ENCODE results near the gene ADAMTS1. TPM values are rescaled to one million over a fixed set of nuclear protein-coding genes. Genes with fewer than 3 reads are reported as not detected.

ADAMTS1 gene
- total and polyA plus RNA-seq, 2 donors (not counting 1 experiment from before 2014, with no cell fraction given), result not detected

DNA sequence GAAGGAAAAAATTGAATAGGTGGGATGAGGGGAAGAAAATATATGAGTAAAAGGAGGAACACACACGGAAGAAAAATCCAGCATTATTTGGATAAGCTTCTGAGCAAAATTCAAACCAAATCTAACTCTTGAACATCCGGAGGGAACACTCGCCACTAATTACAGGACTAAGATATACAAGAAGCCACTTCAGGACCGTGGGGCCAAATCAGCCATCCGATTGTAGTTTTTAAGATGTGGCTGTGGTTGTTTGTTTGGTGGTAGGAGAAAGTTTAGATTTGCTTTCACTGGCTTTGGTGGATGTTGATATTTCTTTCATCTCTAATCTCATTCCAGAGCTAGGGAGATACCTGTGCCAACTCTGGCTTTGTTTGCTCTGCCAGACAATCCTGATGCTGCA, 43.7 kb upstream of the ADAMTS1 start:
- Histone ChIP-seq H3K36me3 (replicated peaks in 1 of 2; ENCODE audit: control extremely low read depth in 1 of 2, control insufficient read depth in 1 of 2, extremely low read depth in 1 of 2, insufficient read depth in 2 of 2, low read length in 1 of 2) (no peaks in the 10 kb centered on the region), H3K4me1 (ENCODE audit: control insufficient read depth in 2 of 2, insufficient read depth in 2 of 2, low read length in 2 of 2) (no peaks in the 10 kb centered on the region), H3K4me3 (ENCODE audit: control extremely low read depth in 1 of 5, extremely low read depth in 1 of 5, insufficient read depth in 1 of 5, low read depth in 2 of 5, low read length in 4 of 5) (no peak overlapping the region), H4K20me1 (ENCODE audit: control insufficient read depth, insufficient read depth, low read length, poor library complexity, severe bottlenecking) (no peaks in the 10 kb centered on the region), H3K4me2 (replicated peaks; ENCODE audit: low read depth, low read length, poor library complexity, severe bottlenecking) (no peak overlapping the region), H3K9me3 (ENCODE audit: control extremely low read depth in 1 of 3, control insufficient read depth in 2 of 3, insufficient read depth in 1 of 3, low read length in 2 of 3) (no peaks in the 10 kb centered on the region), H3K9ac (ENCODE audit: low read length) (no peak overlapping the region), H3K27ac (ENCODE audit: low read length in 2 of 2) (no peak overlapping the region), H3K79me2 (ENCODE audit: control insufficient read depth, insufficient read depth, low read length) (no peaks in the 10 kb centered on the region), H3K27me3 (replicated peaks in 1 of 4; ENCODE audit: control extremely low read depth in 1 of 4, control insufficient read depth in 3 of 4, insufficient read depth in 4 of 4, low read length in 3 of 4) (no peaks in the 10 kb centered on the region), H2AFZ (ENCODE audit: insufficient read depth, low read depth, low read length, poor library complexity, severe bottlenecking) (no peak overlapping the region)
- no peaks in the 10 kb centered on the region for H3K4me1 Mint-ChIP-seq
- intact Hi-C loops (cut with micrococcal nuclease), result no loop called here
- no peak for ATAC-seq (ENCODE audit: low read depth)
- CTCF ChIA-PET, result no interaction called here
- no peak overlapping the region for H3K27ac Mint-ChIP-seq
- DNase-seq, result no peak
- H3K9me3 Mint-ChIP-seq (ENCODE audit: insufficient read depth), result no peaks in the 10 kb centered on the region
- no peaks in the 10 kb centered on the region for H3K27me3 Mint-ChIP-seq
- no peak for TF ChIP-seq EZH2 (IDR thresholded peaks at IDR 0.05; ENCODE audit: borderline replicate concordance, insufficient read depth, low read depth, low read length, poor library complexity, severe bottlenecking)
- TF ChIP-seq, protein P1, sequence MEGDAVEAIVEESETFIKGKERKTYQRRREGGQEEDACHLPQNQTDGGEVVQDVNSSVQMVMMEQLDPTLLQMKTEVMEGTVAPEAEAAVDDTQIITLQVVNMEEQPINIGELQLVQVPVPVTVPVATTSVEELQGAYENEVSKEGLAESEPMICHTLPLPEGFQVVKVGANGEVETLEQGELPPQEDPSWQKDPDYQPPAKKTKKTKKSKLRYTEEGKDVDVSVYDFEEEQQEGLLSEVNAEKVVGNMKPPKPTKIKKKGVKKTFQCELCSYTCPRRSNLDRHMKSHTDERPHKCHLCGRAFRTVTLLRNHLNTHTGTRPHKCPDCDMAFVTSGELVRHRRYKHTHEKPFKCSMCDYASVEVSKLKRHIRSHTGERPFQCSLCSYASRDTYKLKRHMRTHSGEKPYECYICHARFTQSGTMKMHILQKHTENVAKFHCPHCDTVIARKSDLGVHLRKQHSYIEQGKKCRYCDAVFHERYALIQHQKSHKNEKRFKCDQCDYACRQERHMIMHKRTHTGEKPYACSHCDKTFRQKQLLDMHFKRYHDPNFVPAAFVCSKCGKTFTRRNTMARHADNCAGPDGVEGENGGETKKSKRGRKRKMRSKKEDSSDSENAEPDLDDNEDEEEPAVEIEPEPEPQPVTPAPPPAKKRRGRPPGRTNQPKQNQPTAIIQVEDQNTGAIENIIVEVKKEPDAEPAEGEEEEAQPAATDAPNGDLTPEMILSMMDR (IDR thresholded peaks at IDR 0.05), result no peak
- WGBS (ENCODE audit: insufficient coverage), result no CpG with 5 or more reads among the region's 5 CpGs
- no peak overlapping the region for H3K4me3 Mint-ChIP-seq
- POLR2A ChIA-PET, result no interaction called here

DNA sequence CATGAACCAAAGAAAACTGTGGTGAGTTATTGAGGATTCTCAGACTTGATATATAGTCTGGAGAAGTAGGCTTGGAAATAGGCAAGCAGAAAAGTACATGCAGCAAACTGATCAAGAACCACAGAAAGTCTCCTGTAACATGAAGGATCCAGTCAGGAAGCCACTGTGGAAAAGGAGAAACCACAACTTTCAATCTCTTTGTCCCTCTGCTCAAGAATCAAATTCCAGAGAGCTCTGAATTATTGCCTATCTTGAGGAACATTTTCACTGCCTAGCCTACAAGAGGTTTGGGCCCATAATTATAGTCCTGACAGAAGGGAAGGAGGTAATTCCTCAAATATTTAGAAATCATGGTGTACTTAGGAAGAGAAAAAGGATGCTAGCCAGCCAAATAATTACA, 43.0 kb upstream of the ADAMTS1 start:
- Histone ChIP-seq H3K27ac (ENCODE audit: low read length in 2 of 2) (no peak overlapping the region), H2AFZ (ENCODE audit: insufficient read depth, low read depth, low read length, poor library complexity, severe bottlenecking) (no peak overlapping the region), H3K9me3 (ENCODE audit: control extremely low read depth in 1 of 3, control insufficient read depth in 2 of 3, insufficient read depth in 1 of 3, low read length in 2 of 3) (no peaks in the 10 kb centered on the region), H3K4me2 (replicated peaks; ENCODE audit: low read depth, low read length, poor library complexity, severe bottlenecking) (no peak overlapping the region), H3K27me3 (replicated peaks in 1 of 4; ENCODE audit: control extremely low read depth in 1 of 4, control insufficient read depth in 3 of 4, insufficient read depth in 4 of 4, low read length in 3 of 4) (no peaks in the 10 kb centered on the region), H4K20me1 (ENCODE audit: control insufficient read depth, insufficient read depth, low read length, poor library complexity, severe bottlenecking) (no peaks in the 10 kb centered on the region), H3K9ac (ENCODE audit: low read length) (no peak overlapping the region), H3K36me3 (replicated peaks in 1 of 2; ENCODE audit: control extremely low read depth in 1 of 2, control insufficient read depth in 1 of 2, extremely low read depth in 1 of 2, insufficient read depth in 2 of 2, low read length in 1 of 2) (no peaks in the 10 kb centered on the region), H3K79me2 (ENCODE audit: control insufficient read depth, insufficient read depth, low read length) (no peaks in the 10 kb centered on the region), H3K4me3 (ENCODE audit: control extremely low read depth in 1 of 5, extremely low read depth in 1 of 5, insufficient read depth in 1 of 5, low read depth in 2 of 5, low read length in 4 of 5) (no peak overlapping the region), H3K4me1 (ENCODE audit: control insufficient read depth in 2 of 2, insufficient read depth in 2 of 2, low read length in 2 of 2) (no peaks in the 10 kb centered on the region)
- no peak overlapping the region for H3K4me3 Mint-ChIP-seq
- ATAC-seq (ENCODE audit: low read depth), result no peak
- POLR2A ChIA-PET, result no interaction called here
- H3K4me1 Mint-ChIP-seq, result no peaks in the 10 kb centered on the region
- DNase-seq, result no peak
- CTCF ChIA-PET, result no interaction called here
- no peak for TF ChIP-seq EZH2 (IDR thresholded peaks at IDR 0.05; ENCODE audit: borderline replicate concordance, insufficient read depth, low read depth, low read length, poor library complexity, severe bottlenecking)
- TF ChIP-seq, protein P1 (IDR thresholded peaks at IDR 0.05), result no peak
- H3K9me3 Mint-ChIP-seq (ENCODE audit: insufficient read depth), result no peaks in the 10 kb centered on the region
- H3K27me3 Mint-ChIP-seq, result no peaks in the 10 kb centered on the region
- H3K27ac Mint-ChIP-seq, result no peak overlapping the region
- intact Hi-C loops (cut with micrococcal nuclease), result no loop called here

Measured in B cell (primary cell).